ENCODE results near the gene SLIT3.
"Not testable (repeated sequence)": the region's sequence is repeated elsewhere in the genome, so short reads cannot be mapped to it uniquely, and the experiment has no call there.

Gene SLIT3

GRCh38 chr5:169142264-169142970 lies 158.5 kb downstream of the SLIT3 start:
- no peak for DNase-seq (ENCODE audit: low spot score)

GRCh38 chr5:169140215-169140614 lies 160.7 kb downstream of the SLIT3 start:
- DNase-seq (ENCODE audit: low spot score), result not testable (repeated sequence)

GRCh38 chr5:169139480-169140050 lies 161.4 kb downstream of the SLIT3 start:
- no peak for DNase-seq (ENCODE audit: low spot score)

- DNase-seq (ENCODE audit: low spot score), result no peak
These were observed 167.4 kb downstream of the SLIT3 start for GRCh38 chr5:169133531-169133930.

- no peak for DNase-seq (ENCODE audit: low spot score)
These were observed 168.7 kb downstream of the SLIT3 start for GRCh38 chr5:169132302-169132660.

GRCh38 chr5:169131616-169132301 lies 169.2 kb downstream of the SLIT3 start:
- no peak for DNase-seq (ENCODE audit: low spot score)

- no peak for DNase-seq (ENCODE audit: low spot score)
These were observed 172.3 kb downstream of the SLIT3 start for GRCh38 chr5:169128679-169129078.

- DNase-seq (ENCODE audit: low spot score), result no peak
These were observed 173.5 kb downstream of the SLIT3 start for GRCh38 chr5:169127431-169127830.

- no peak for DNase-seq (ENCODE audit: low spot score)
These were observed 174.4 kb downstream of the SLIT3 start for GRCh38 chr5:169126481-169127021.

- no peak for DNase-seq (ENCODE audit: low spot score)
These were observed 175.4 kb downstream of the SLIT3 start for GRCh38 chr5:169125571-169125970.

- DNase-seq (ENCODE audit: low spot score), result no peak
These were observed 178.0 kb downstream of the SLIT3 start for GRCh38 chr5:169122951-169123350.

- no peak for DNase-seq (ENCODE audit: low spot score)
These were observed 179.1 kb downstream of the SLIT3 start for GRCh38 chr5:169121630-169122420.

GRCh38 chr5:169119288-169120048 lies 181.5 kb downstream of the SLIT3 start:
- no peak for DNase-seq (ENCODE audit: low spot score)

- DNase-seq (ENCODE audit: low spot score), result no peak
These were observed 183.9 kb downstream of the SLIT3 start for GRCh38 chr5:169116961-169117461.

- no peak for DNase-seq (ENCODE audit: low spot score)
These were observed 185.3 kb downstream of the SLIT3 start for GRCh38 chr5:169115461-169116124.

GRCh38 chr5:169114466-169115065 lies 186.4 kb downstream of the SLIT3 start:
- no peak for DNase-seq (ENCODE audit: low spot score)

- no peak for DNase-seq (ENCODE audit: low spot score)
These were observed 188.9 kb downstream of the SLIT3 start for GRCh38 chr5:169112016-169112415.

- DNase-seq (ENCODE audit: low spot score), result no peak
These were observed 193.8 kb downstream of the SLIT3 start for GRCh38 chr5:169106911-169107706.

- DNase-seq (ENCODE audit: low spot score), result not testable (repeated sequence)
These were observed 195.4 kb downstream of the SLIT3 start for GRCh38 chr5:169105582-169105981.
